ENCODE results near the gene LGALS4. TPM values are rescaled to one million over a fixed set of nuclear protein-coding genes. Genes with fewer than 3 reads are reported as not detected.
"Not testable (repeated sequence)": the region's sequence is repeated elsewhere in the genome, so short reads cannot be mapped to it uniquely, and the experiment has no call there.

LGALS4 gene
- total RNA-seq, 1 donor from 2014 or later: 4.5 TPM

- Mint-ChIP-seq H3K9me3 (no peaks in the 10 kb centered on the region), H3K36me3 (ENCODE audit: low read depth) (peaks cover 2% of the 10 kb centered on the region), H3K4me1 (no peaks in the 10 kb centered on the region), H3K27ac (no peak overlapping the region), H3K4me3 (no peak overlapping the region), H3K27me3 (no peaks in the 10 kb centered on the region)
- DNase-seq: no peak
- ChIA-PET POLR2A (interaction anchor here (0.9 kb wide), 1 partner anchor 17 kb away, joined by 4 read pairs; no protein-coding TSS in a partner anchor), CTCF (interaction anchor here (1.1 kb wide), 1 partner anchor 131 kb away, joined by 3 read pairs; the partner anchor contains the start of genes MRPS12 and SARS2)
- ATAC-seq (ENCODE audit: low read depth): no peak
- intact Hi-C loops (cut with micrococcal nuclease): no loop called here
- TF ChIP-seq CTCF (IDR thresholded peaks at IDR 0.05): no peak
Measured at GRCh38 chr19:38799104-38799503, 13.6 kb downstream of the LGALS4 start.

- H3K27ac Mint-ChIP-seq; H3K27me3 Mint-ChIP-seq; DNase-seq; H3K4me1 Mint-ChIP-seq; ATAC-seq (ENCODE audit: low read depth); CTCF ChIA-PET; H3K4me3 Mint-ChIP-seq; H3K36me3 Mint-ChIP-seq (ENCODE audit: low read depth); POLR2A ChIA-PET; intact Hi-C loops (cut with micrococcal nuclease); H3K9me3 Mint-ChIP-seq: not testable (repeated sequence)
Measured at GRCh38 chr19:38797781-38798180, 15.0 kb downstream of the LGALS4 start.

GRCh38 chr19:38796154-38796553 is 16.6 kb downstream of the LGALS4 start:
- Mint-ChIP-seq H3K4me1 (peaks cover 6% of the 10 kb centered on the region), H3K27me3 (no peaks in the 10 kb centered on the region), H3K27ac (no peak overlapping the region), H3K4me3 (no peak overlapping the region), H3K36me3 (ENCODE audit: low read depth) (no peaks in the 10 kb centered on the region), H3K9me3 (no peaks in the 10 kb centered on the region)
- ChIA-PET CTCF (no interaction called here), POLR2A (no interaction called here)
- no peak for TF ChIP-seq CTCF (IDR thresholded peaks at IDR 0.05)
- no peak for ATAC-seq (ENCODE audit: low read depth)
- no peak for DNase-seq
- intact Hi-C loops (cut with micrococcal nuclease): no loop called here

- no peak for TF ChIP-seq CTCF (IDR thresholded peaks at IDR 0.05)
- Mint-ChIP-seq H3K27me3 (no peaks in the 10 kb centered on the region), H3K4me1 (peaks cover 6% of the 10 kb centered on the region), H3K4me3 (no peak overlapping the region), H3K27ac (no peak overlapping the region), H3K36me3 (ENCODE audit: low read depth) (no peaks in the 10 kb centered on the region), H3K9me3 (no peaks in the 10 kb centered on the region)
- DNase-seq (no peak), ATAC-seq (ENCODE audit: low read depth) (no peak)
- POLR2A ChIA-PET: interaction anchor here (0.7 kb wide), 1 partner anchor 25 kb away, joined by 5 read pairs; no protein-coding TSS in a partner anchor
- CTCF ChIA-PET: no interaction called here
- intact Hi-C loops (cut with micrococcal nuclease): no loop called here
Measured at GRCh38 chr19:38795549-38795948, 17.2 kb downstream of the LGALS4 start.

- no peak overlapping the region for H3K27ac Mint-ChIP-seq
- intact Hi-C loops (cut with micrococcal nuclease): no loop called here
- H3K4me3 Mint-ChIP-seq: no peak overlapping the region
Measured at GRCh38 chr19:38793671-38794070, 19.1 kb downstream of the LGALS4 start.

More at GRCh38 chr19:38793671-38794070, 19.1 kb downstream of the LGALS4 start:
- CTCF ChIA-PET: interaction anchor here (1.3 kb wide), 1 partner anchor 391 kb away, joined by 3 read pairs; the partner anchor contains the start of gene FAM98C
- Mint-ChIP-seq H3K9me3 (no peaks in the 10 kb centered on the region), H3K4me1 (peaks cover 6% of the 10 kb centered on the region), H3K27me3 (no peaks in the 10 kb centered on the region), H3K36me3 (ENCODE audit: low read depth) (no peaks in the 10 kb centered on the region)
- ATAC-seq (ENCODE audit: low read depth) (no peak), DNase-seq (no peak)
- TF ChIP-seq CTCF (IDR thresholded peaks at IDR 0.05): no peak
- POLR2A ChIA-PET: interaction anchor here (0.6 to 1.7 kb wide), 4 partner anchors 38 to 93 kb away, joined by 3 to 16 read pairs (median 6); partner anchors contain the start of gene ECH1
